ENCODE measurements around the gene PKDCC.

- TF ChIP-seq EGR1 (IDR thresholded peaks at IDR 0.05) (no peak), TEAD4 (IDR thresholded peaks at IDR 0.05) (no peak), ZBTB7A (IDR thresholded peaks at IDR 0.05; ENCODE audit: low read depth) (no peak), EP300 (IDR thresholded peaks at IDR 0.05; ENCODE audit: borderline replicate concordance) (no peak), TAF1 (IDR thresholded peaks at IDR 0.05; ENCODE audit: low read depth) (no peak), CREB1 (IDR thresholded peaks at IDR 0.05; ENCODE audit: low read depth) (no peak), CEBPB (IDR thresholded peaks at IDR 0.05) (no peak), RAD21 (IDR thresholded peaks at IDR 0.05; ENCODE audit: low read depth) (no peak), NFIC (IDR thresholded peaks at IDR 0.05) (no peak), YY1 (IDR thresholded peaks at IDR 0.05; ENCODE audit: low read depth) (no peak), REST (IDR thresholded peaks at IDR 0.05; ENCODE audit: low read depth) (no peak)
- TF ChIP-seq, protein P1, sequence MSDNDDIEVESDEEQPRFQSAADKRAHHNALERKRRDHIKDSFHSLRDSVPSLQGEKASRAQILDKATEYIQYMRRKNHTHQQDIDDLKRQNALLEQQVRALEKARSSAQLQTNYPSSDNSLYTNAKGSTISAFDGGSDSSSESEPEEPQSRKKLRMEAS (IDR thresholded peaks at IDR 0.05): no peak; the same call in 1 of the 2 replicates
- TF ChIP-seq, protein P2, sequence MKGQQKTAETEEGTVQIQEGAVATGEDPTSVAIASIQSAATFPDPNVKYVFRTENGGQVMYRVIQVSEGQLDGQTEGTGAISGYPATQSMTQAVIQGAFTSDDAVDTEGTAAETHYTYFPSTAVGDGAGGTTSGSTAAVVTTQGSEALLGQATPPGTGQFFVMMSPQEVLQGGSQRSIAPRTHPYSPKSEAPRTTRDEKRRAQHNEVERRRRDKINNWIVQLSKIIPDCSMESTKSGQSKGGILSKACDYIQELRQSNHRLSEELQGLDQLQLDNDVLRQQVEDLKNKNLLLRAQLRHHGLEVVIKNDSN (IDR thresholded peaks at IDR 0.05): no peak
Measured at GRCh38 chr2:42048299-42049220, 739 bp downstream of the PKDCC start.

All from Ishikawa (cell line).